GM18520 (cell line): ENCODE measurements around the gene HERPUD2.
A peak's percentile ranks its signal among the peaks of the same experiment; 100 is the strongest.
"Not testable (repeated sequence)": the region's sequence is repeated elsewhere in the genome, so short reads cannot be mapped to it uniquely, and the experiment has no call there.

Source experiments
- ATAC-seq: cut with Tn5 transposase; IDR thresholded peaks from one replicate; pipeline ENCODE4 v1.9.1; 2021; ENCODE audit not compliant: unreplicated experiment

The HERPUD2 gene

GRCh38 chr7:35681231-35682029, 13.5 kb downstream of the HERPUD2 start:
- ATAC-seq = peak; percentile 53

GRCh38 chr7:35680403-35681013, 14.4 kb downstream of the HERPUD2 start:
- no peak for ATAC-seq

- ATAC-seq = no peak
These were observed 17.2 kb downstream of the HERPUD2 start for GRCh38 chr7:35677582-35678356.

- ATAC-seq = no peak
These were observed 18.7 kb downstream of the HERPUD2 start for GRCh38 chr7:35676211-35676610.

GRCh38 chr7:35670856-35671569, 23.9 kb downstream of the HERPUD2 start:
- no peak for ATAC-seq

- ATAC-seq = not testable (repeated sequence)
These were observed 34.5 kb downstream of the HERPUD2 start for GRCh38 chr7:35660411-35660810.

- ATAC-seq = no peak
These were observed 36.2 kb downstream of the HERPUD2 start for GRCh38 chr7:35658606-35659201.

- peak; percentile 62 for ATAC-seq
These were observed 37.8 kb downstream of the HERPUD2 start for GRCh38 chr7:35657125-35657524.

- not testable (repeated sequence) for ATAC-seq
These were observed 40.4 kb downstream of the HERPUD2 start for GRCh38 chr7:35654558-35654957.

GRCh38 chr7:35652124-35652523, 42.8 kb downstream of the HERPUD2 start:
- ATAC-seq = no peak

- ATAC-seq = no peak
These were observed 44.2 kb downstream of the HERPUD2 start for GRCh38 chr7:35650751-35651150.

GRCh38 chr7:35649711-35650110, 45.2 kb downstream of the HERPUD2 start:
- no peak for ATAC-seq

- no peak for ATAC-seq
These were observed 46.6 kb downstream of the HERPUD2 start for GRCh38 chr7:35648367-35648766.

- no peak for ATAC-seq
These were observed 47.8 kb downstream of the HERPUD2 start for GRCh38 chr7:35647171-35647574.

- no peak for ATAC-seq
These were observed 48.5 kb downstream of the HERPUD2 start for GRCh38 chr7:35646289-35647023.

GRCh38 chr7:35645691-35646090, 49.2 kb downstream of the HERPUD2 start:
- ATAC-seq = no peak

GRCh38 chr7:35630024-35630972, 64.6 kb downstream of the HERPUD2 start:
- no peak for ATAC-seq

- ATAC-seq = no peak
These were observed 70.4 kb downstream of the HERPUD2 start for GRCh38 chr7:35624299-35625186.
